ENCODE results near the gene VWA8. TPM values are rescaled to one million over a fixed set of nuclear protein-coding genes. Genes with fewer than 3 reads are reported as not detected.

Gene VWA8
- total RNA-seq, 1 donor from 2014 or later: 12.2 TPM

DNA sequence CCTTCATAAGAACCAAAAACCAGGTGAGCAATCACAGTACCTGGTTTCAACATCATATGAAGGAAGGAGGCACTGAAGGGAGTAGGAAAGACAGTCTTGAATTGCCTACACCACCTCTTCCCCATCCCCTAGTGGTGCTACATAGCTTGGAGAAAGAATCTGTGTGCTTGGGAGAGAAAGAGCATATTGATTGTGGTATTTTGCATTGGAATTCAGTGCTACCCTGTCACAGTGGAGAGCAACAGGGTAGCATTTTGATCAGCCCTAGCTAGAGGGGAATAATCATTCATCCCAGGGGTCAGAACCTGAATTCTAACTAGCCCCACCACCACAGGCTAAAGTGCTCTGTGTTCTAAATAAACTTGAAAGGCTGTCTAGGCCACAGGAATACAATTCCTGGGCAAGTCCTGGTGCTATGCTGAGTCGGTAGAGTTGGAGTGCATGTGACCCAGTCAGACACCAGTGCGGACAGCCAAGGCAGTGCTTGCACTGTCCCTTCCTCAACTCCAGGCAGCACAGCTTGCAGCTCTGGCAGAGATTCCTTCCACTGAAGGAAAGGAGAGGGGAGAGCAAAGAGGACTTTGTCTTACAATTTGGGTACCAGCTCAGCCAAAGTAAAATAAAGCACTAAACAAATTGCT, 158.7 kb downstream of the VWA8 start:
- Mint-ChIP-seq H3K27ac (ENCODE audit: unreplicated experiment) (no peak overlapping the region), H3K4me1 (ENCODE audit: low read depth) (no peaks in the 10 kb centered on the region), H3K4me3 (ENCODE audit: unreplicated experiment) (no peak overlapping the region), H3K9me3 (ENCODE audit: low read depth) (peaks cover 34% of the 10 kb centered on the region), H3K27me3 (ENCODE audit: low read depth) (no peaks in the 10 kb centered on the region), H3K36me3 (ENCODE audit: low read depth) (peaks cover 28% of the 10 kb centered on the region)
- TF ChIP-seq, protein P1, sequence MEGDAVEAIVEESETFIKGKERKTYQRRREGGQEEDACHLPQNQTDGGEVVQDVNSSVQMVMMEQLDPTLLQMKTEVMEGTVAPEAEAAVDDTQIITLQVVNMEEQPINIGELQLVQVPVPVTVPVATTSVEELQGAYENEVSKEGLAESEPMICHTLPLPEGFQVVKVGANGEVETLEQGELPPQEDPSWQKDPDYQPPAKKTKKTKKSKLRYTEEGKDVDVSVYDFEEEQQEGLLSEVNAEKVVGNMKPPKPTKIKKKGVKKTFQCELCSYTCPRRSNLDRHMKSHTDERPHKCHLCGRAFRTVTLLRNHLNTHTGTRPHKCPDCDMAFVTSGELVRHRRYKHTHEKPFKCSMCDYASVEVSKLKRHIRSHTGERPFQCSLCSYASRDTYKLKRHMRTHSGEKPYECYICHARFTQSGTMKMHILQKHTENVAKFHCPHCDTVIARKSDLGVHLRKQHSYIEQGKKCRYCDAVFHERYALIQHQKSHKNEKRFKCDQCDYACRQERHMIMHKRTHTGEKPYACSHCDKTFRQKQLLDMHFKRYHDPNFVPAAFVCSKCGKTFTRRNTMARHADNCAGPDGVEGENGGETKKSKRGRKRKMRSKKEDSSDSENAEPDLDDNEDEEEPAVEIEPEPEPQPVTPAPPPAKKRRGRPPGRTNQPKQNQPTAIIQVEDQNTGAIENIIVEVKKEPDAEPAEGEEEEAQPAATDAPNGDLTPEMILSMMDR (IDR thresholded peaks at IDR 0.05): no peak
- no peak for DNase-seq (ENCODE audit: low spot score)

DNA sequence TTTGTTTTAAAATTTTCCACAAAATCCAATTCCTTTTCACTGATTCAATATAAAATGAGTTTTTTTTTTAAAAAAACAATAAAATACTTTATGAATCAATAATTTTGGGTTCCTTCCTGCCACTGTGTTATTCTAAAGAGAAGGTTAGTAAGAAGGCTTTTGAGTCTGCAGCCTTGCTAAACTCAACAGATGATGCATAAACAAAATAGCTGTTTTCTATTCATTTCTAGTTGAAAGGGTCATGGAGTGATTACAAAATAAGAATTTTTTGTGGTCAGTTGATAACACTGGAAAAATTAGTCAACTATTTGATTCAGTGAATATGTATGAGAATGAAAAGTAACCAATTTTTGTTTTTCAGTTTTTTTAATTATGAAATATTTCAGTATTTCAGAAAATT, 169.9 kb downstream of the VWA8 start:
- Mint-ChIP-seq H3K9me3 (ENCODE audit: low read depth) (peaks cover 4% of the 10 kb centered on the region), H3K36me3 (ENCODE audit: low read depth) (peaks cover 5% of the 10 kb centered on the region), H3K4me1 (ENCODE audit: low read depth) (no peaks in the 10 kb centered on the region), H3K4me3 (ENCODE audit: unreplicated experiment) (no peak overlapping the region), H3K27ac (ENCODE audit: unreplicated experiment) (no peak overlapping the region), H3K27me3 (ENCODE audit: low read depth) (no peaks in the 10 kb centered on the region)
- DNase-seq (ENCODE audit: low spot score): no peak
- TF ChIP-seq, protein P1 (IDR thresholded peaks at IDR 0.05): no peak

DNA sequence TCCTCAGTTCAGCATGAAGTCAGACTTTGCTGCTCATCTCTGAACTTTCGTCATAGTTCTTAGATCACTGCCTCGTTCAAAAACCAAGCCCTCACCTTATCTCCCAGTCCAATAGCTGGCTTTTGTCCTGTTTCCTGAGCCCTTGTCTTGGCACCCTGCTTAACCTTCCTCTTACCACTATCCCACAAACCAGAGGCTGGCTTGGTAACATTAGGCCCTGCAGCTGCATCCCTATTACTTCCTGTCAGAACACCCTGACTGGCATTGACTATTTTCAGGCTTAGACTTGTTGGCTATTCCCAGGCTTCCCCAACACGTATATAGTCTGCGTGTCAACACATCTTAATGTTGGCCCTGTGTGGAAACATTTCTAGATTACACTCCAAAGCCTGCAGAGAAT, 172.4 kb downstream of the VWA8 start:
- TF ChIP-seq, protein P1 (IDR thresholded peaks at IDR 0.05): no peak
- H3K4me1 Mint-ChIP-seq (ENCODE audit: low read depth): no peaks in the 10 kb centered on the region
- H3K9me3 Mint-ChIP-seq (ENCODE audit: low read depth): no peaks in the 10 kb centered on the region
- no peaks in the 10 kb centered on the region for H3K36me3 Mint-ChIP-seq (ENCODE audit: low read depth)
- H3K4me3 Mint-ChIP-seq (ENCODE audit: unreplicated experiment): no peak overlapping the region
- no peak for DNase-seq (ENCODE audit: low spot score)
- no peak overlapping the region for H3K27ac Mint-ChIP-seq (ENCODE audit: unreplicated experiment)
- no peaks in the 10 kb centered on the region for H3K27me3 Mint-ChIP-seq (ENCODE audit: low read depth)

DNA sequence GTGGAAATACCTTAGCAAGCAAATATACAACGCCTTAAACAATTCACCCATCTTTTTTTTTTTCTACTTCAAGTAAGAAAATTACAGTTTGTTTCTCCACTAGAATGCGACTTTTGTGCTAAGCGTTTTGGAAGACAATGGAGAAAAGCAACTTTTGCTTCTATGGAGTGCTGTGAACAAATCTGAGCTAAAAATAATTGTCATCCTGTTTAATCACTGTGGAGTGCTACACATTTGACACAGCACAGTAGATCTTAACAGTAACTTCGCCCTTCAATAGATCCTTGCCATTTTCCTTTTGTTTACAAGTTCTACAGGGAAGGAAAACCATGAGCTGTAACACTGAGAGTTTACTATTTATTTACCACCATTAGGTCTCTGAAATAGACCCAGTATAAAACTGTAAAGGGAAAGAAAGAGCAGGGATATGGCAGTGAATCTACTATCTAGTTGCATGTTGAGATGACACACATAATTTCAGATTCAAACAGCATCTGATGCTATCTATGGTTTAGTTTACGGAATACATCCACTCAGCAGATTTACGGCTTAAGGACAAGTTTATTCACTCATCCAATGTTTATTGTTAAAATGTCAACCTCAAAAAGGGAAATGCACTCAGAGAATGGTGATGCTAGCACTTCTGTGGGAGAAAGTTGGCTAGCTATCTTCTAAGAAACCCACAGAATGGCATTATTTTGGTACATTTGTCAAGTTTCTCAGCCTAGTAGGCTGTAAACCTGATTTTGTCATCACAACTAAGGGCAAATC, 175.3 kb downstream of the VWA8 start:
- no peaks in the 10 kb centered on the region for H3K27me3 Mint-ChIP-seq (ENCODE audit: low read depth)
- TF ChIP-seq, protein P1 (IDR thresholded peaks at IDR 0.05): no peak
- H3K27ac Mint-ChIP-seq (ENCODE audit: unreplicated experiment): no peak overlapping the region
- DNase-seq (ENCODE audit: low spot score): no peak
- H3K36me3 Mint-ChIP-seq (ENCODE audit: low read depth): no peaks in the 10 kb centered on the region
- no peak overlapping the region for H3K4me3 Mint-ChIP-seq (ENCODE audit: unreplicated experiment)
- no peaks in the 10 kb centered on the region for H3K9me3 Mint-ChIP-seq (ENCODE audit: low read depth)
- H3K4me1 Mint-ChIP-seq (ENCODE audit: low read depth): no peaks in the 10 kb centered on the region

DNA sequence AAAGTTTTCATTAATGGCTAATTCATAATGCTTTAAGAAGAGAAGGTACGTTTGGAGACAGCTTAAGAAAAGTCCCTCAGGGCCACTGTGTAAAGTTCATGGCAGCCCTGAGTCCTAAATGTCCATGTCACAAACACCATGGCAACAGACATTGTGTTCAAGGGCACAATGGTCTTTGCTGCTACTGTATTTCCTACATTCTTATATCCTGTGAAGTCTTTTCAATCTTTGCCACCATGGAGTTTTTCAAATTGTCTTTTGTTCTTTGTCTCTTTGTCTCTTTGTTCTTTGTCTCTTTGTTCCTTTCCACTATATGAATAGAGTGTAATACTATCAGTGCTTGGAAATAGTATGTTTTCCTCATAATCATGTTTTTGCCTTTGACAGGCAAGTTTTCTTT, 178.8 kb downstream of the VWA8 start:
- H3K27me3 Mint-ChIP-seq (ENCODE audit: low read depth): no peaks in the 10 kb centered on the region
- no peak overlapping the region for H3K27ac Mint-ChIP-seq (ENCODE audit: unreplicated experiment)
- no peaks in the 10 kb centered on the region for H3K4me1 Mint-ChIP-seq (ENCODE audit: low read depth)
- H3K4me3 Mint-ChIP-seq (ENCODE audit: unreplicated experiment): no peak overlapping the region
- TF ChIP-seq, protein P1 (IDR thresholded peaks at IDR 0.05): no peak
- H3K36me3 Mint-ChIP-seq (ENCODE audit: low read depth): peaks cover 4% of the 10 kb centered on the region
- H3K9me3 Mint-ChIP-seq (ENCODE audit: low read depth): no peaks in the 10 kb centered on the region
- no peak for DNase-seq (ENCODE audit: low spot score)
